H1 (cell line): Measurements from ENCODE around the gene DKK1. TPM values are rescaled to one million over a fixed set of nuclear protein-coding genes. Genes with fewer than 3 reads are reported as not detected.

Experiments used
- ASH2L ChIP-seq: fragments of 200-600, 300-600 bp; sonication (generic); IDR thresholded peaks from one replicate; pipeline ENCODE4 v1.7.1; 2017; ENCODE audit warnings: low read length
- ATF2 ChIP-seq: IDR thresholded peaks from 2 replicates; pipeline ENCODE4 v1.6.1; 2012; ENCODE audit warnings: low read length, inconsistent platforms
- BACH1 ChIP-seq: IDR thresholded peaks from 2 replicates; pipeline ENCODE4 v1.6.1; 2012; ENCODE audit warnings: low read length, improper control_type of control experiment
- BCL11A ChIP-seq, 2 experiments: IDR thresholded peaks; one replicate each; pipeline ENCODE4 v1.6.1; 2011; ENCODE audit warnings: low read depth in 2 of 2, low read length in 2 of 2, mild to moderate bottlenecking in 2 of 2
- CHD1 ChIP-seq: IDR thresholded peaks from 2 replicates; pipeline ENCODE4 v1.6.1; 2012; ENCODE audit warnings: low read depth, low read length, improper control_type of control experiment
- CTCF ChIP-seq, 3 experiments: IDR thresholded peaks; 1 replicate in 2 of 3; 2 replicates in 1 of 3; pipeline versions ENCODE4 v1.5.1 to v1.6.1; 2011; ENCODE audit warnings: low read length in 3 of 3, mild to moderate bottlenecking in 3 of 3, inconsistent platforms in 2 of 3, low read depth in 1 of 3, moderate library complexity in 1 of 3; ENCODE audit not compliant: insufficient read depth in 1 of 3; ENCODE audit errors: control extremely low read depth in 1 of 3
- E2F6 ChIP-seq: IDR thresholded peaks from 2 replicates; pipeline ENCODE4 v1.6.1; 2012; ENCODE audit warnings: inconsistent platforms
- FOSL1 ChIP-seq: IDR thresholded peaks from 2 replicates; pipeline ENCODE4 v1.6.1; 2011; ENCODE audit warnings: mild to moderate bottlenecking, low read depth, low read length, moderate library complexity; ENCODE audit not compliant: insufficient read depth
- HDAC6 ChIP-seq: IDR thresholded peaks from one replicate; pipeline ENCODE4 v1.7.1; 2012; ENCODE audit warnings: low read depth, mild to moderate bottlenecking, inconsistent platforms, low read length, moderate library complexity
- KDM4A ChIP-seq: IDR thresholded peaks from one replicate; pipeline ENCODE4 v1.7.1; 2012; ENCODE audit warnings: low read depth, mild to moderate bottlenecking, moderate library complexity, low read length, inconsistent platforms; ENCODE audit not compliant: severe bottlenecking
- MAX ChIP-seq: IDR thresholded peaks from 2 replicates; pipeline ENCODE4 v1.6.1; 2012; ENCODE audit warnings: inconsistent platforms
- NANOG ChIP-seq: IDR thresholded peaks from 2 replicates; pipeline ENCODE4 v1.6.1; 2011; ENCODE audit warnings: low read length, low read depth, mild to moderate bottlenecking, inconsistent platforms; ENCODE audit not compliant: insufficient read depth, poor library complexity, severe bottlenecking
- POLR2A ChIP-seq, 2 experiments: IDR thresholded peaks; 1 replicate in 1 of 2; 2 replicates in 1 of 2; pipeline ENCODE4 v1.6.1; 2011; ENCODE audit warnings: low read depth in 2 of 2, low read length in 2 of 2, mild to moderate bottlenecking in 2 of 2; ENCODE audit errors: control extremely low read depth in 1 of 2
- RNF2 ChIP-seq: fragments of 200-900, 300-1000 bp; sonication (generic); IDR thresholded peaks from 2 replicates; pipeline ENCODE4 v1.7.1; 2016; ENCODE audit warnings: borderline replicate concordance, low read depth, mild to moderate bottlenecking, antibody characterized with exemption, low read length; ENCODE audit not compliant: poor library complexity, severe bottlenecking; ENCODE audit errors: missing control alignments
- SAP30 ChIP-seq: fragments of 300-600 bp; sonication (generic); IDR thresholded peaks from 2 replicates; pipeline ENCODE4 v1.7.1; 2012; ENCODE audit warnings: low read length, moderate library complexity, mild to moderate bottlenecking, inconsistent platforms; ENCODE audit not compliant: insufficient read depth, insufficient replicate concordance
- SIRT6 ChIP-seq: IDR thresholded peaks from one replicate; pipeline ENCODE4 v1.7.1; 2012; ENCODE audit warnings: low read length, inconsistent platforms
- SIX5 ChIP-seq: IDR thresholded peaks from 2 replicates; pipeline ENCODE4 v1.6.1; 2011; ENCODE audit warnings: mild to moderate bottlenecking, low read depth, low read length
- SP2 ChIP-seq: IDR thresholded peaks from 2 replicates; pipeline ENCODE4 v1.6.1; 2012; ENCODE audit warnings: mild to moderate bottlenecking, low read length, inconsistent platforms
- polyA plus RNA-seq, 7 experiments: library from polyadenylated mRNA; depleted of rRNA in 3 of 7; stranded (reverse) in 5 of 7; unstranded in 2 of 7; fragments of >200 nt in 5 of 7; fragments of 200-250 nt in 2 of 7; gene quantifications; 1 replicate in 5 of 7; 2 replicates in 1 of 7; 4 replicates in 1 of 7; pipeline versions ENCODE4 v1.2.1 to v1.2.3, GENCODE V29; 2011 to 2013; ENCODE audit warnings: missing spikeins in 2 of 7, mixed read lengths in 2 of 7
- total RNA-seq: library from RNA; stranded (reverse); fragmentation: NEBNext Ultra II Directional; extraction: Animal tissue kit (Norgen Biotek cat#: 25700); gene quantifications from 2 replicates; pipeline ENCODE4 v1.2.1, GENCODE V29; 2021

The DKK1 gene
- total and polyA plus RNA-seq, 2 of the 8 experiments (the other 6 are each of a cell fraction or from before 2014, with no cell fraction given), result 0.36 to 0.61 TPM

GRCh38 chr10:52313933-52314821 is at the start of gene DKK1 (continued):
- TF ChIP-seq E2F6 (0 out of 2 replicates have a peak, but pooled peaks have one; percentile 39), SAP30 (no peak), MAX (no peak), NANOG (peak; percentile 71), KDM4A (peak; percentile 99), SIX5 (no peak), ATF2 (0 out of 2 replicates have a peak, but pooled peaks have one; percentile 33), BCL11A (IDR thresholded peaks at IDR 0.05; ENCODE audit: low read depth in 2 of 2, low read length in 2 of 2) (no peak), HDAC6 (no peak), BACH1 (no peak), FOSL1 (peak; percentile 43; the same call in 1 of the 2 replicates), CTCF (IDR thresholded peaks at IDR 0.05; ENCODE audit: control extremely low read depth in 1 of 3, insufficient read depth in 1 of 3, low read depth in 1 of 3, low read length in 3 of 3) (peak; percentile 77 to 90 (median 85)), CHD1 (no peak), ASH2L (peak; percentile 57), RNF2 (no peak), SIRT6 (no peak), SP2 (no peak), POLR2A (IDR thresholded peaks at IDR 0.05; ENCODE audit: control extremely low read depth in 1 of 2, low read depth in 2 of 2, low read length in 2 of 2) (peak in 1 of 2 experiments; percentile 54; a peak in 1 of 3 replicates)
